Thyroid gland (tissue), 4 donors: Measurements from ENCODE around the gene TCF3.

Experiments used
- CTCF ChIP-seq, 6 experiments: fragments of 200-600 bp in 3 of 6; fragments of 450-650 bp in 3 of 6; sonication (generic) in 3 of 6; IDR thresholded peaks; one replicate each; pipeline ENCODE4 v1.5.1; 2016 to 2019; ENCODE audit warnings: antibody characterized with exemption in 6 of 6, mild to moderate bottlenecking in 2 of 6, inconsistent platforms in 1 of 6, moderate library complexity in 1 of 6
- POLR2A ChIP-seq, 2 donors: fragments of 450-650 bp; IDR thresholded peaks; one replicate each; pipeline ENCODE4 v1.6.1; 2017; ENCODE audit warnings: antibody characterized with exemption in 2 of 2, mild to moderate bottlenecking in 2 of 2, moderate library complexity in 1 of 2

GRCh38 chr19:1612114-1613086, 40.0 kb downstream of the TCF3 start:
- TF ChIP-seq CTCF (IDR thresholded peaks at IDR 0.05) (no peak), POLR2A (IDR thresholded peaks at IDR 0.05) (no peak)
